Glomerular endothelial cell (primary cell): ENCODE measurements around the gene VEZT. TPM values are rescaled to one million over a fixed set of nuclear protein-coding genes. Genes with fewer than 3 reads are reported as not detected.
"Not testable (repeated sequence)": the region's sequence is repeated elsewhere in the genome, so short reads cannot be mapped to it uniquely, and the experiment has no call there.

Experiments used
- DNase-seq: peaks from one replicate; pipeline ENCODE4 v3.0.0-alpha.2; 2011; ENCODE audit warnings: low read depth, low spot score; ENCODE audit errors: extremely low read depth
- total RNA-seq: library from RNA; depleted of rRNA; stranded (reverse); fragments of >200 nt; gene quantifications from 2 replicates; pipeline ENCODE4 v1.2.3, GENCODE V29; 2015

Gene VEZT, protein sequence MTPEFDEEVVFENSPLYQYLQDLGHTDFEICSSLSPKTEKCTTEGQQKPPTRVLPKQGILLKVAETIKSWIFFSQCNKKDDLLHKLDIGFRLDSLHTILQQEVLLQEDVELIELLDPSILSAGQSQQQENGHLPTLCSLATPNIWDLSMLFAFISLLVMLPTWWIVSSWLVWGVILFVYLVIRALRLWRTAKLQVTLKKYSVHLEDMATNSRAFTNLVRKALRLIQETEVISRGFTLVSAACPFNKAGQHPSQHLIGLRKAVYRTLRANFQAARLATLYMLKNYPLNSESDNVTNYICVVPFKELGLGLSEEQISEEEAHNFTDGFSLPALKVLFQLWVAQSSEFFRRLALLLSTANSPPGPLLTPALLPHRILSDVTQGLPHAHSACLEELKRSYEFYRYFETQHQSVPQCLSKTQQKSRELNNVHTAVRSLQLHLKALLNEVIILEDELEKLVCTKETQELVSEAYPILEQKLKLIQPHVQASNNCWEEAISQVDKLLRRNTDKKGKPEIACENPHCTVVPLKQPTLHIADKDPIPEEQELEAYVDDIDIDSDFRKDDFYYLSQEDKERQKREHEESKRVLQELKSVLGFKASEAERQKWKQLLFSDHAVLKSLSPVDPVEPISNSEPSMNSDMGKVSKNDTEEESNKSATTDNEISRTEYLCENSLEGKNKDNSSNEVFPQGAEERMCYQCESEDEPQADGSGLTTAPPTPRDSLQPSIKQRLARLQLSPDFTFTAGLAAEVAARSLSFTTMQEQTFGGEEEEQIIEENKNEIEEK
- 70.5 and 70.6 TPM in 2 replicates for total RNA-seq

DNA sequence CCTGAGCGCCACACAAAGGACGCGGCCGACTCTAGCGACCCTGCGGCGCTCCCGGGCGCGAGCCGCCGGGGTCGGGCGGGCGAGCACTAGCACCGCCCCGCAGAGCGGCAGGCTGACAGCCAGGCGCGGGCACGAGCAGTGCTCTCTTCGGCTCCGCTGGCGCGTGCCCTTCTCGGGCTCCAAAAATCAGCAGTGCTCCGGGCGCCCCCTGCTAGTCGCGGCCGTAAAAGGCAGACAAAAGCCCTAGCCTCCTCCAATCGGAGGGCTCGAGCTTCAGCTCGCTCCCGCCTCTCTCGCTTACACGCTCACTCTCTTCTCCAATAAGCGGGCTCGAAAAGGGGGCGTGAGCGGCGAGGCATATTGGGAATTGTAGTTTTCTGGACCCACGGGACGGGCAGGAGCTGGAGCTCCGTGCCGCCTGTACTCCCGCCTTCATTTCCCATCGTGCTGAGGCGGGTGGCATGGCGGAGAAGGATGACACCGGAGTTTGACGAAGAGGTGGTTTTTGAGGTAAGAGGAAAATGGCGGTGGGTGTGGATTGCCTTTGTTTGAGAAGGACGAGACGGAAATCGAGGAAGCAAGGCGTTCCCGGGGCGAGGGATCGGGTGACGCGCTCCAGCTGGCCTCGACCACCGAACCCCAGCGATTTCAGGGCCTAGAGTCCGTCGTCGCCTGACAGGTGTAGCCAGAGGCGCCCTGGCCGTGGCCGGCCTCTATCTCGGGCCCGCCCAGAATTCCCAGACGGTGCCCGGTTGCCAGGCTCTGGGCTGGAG, at the start of gene VEZT, which contains the start of gene FGD6:
Gene VEZT, plus strand, starts transcription at position 431 of the 773 bp plus-strand sequence. Its CDS starts 44 bp downstream, at position 475.
Gene FGD6, minus strand, starts transcription at position 91 of the 773 bp plus-strand sequence. CDS start 227 bp downstream, outside the sequence.
- peak; percentile 91 for DNase-seq

DNA sequence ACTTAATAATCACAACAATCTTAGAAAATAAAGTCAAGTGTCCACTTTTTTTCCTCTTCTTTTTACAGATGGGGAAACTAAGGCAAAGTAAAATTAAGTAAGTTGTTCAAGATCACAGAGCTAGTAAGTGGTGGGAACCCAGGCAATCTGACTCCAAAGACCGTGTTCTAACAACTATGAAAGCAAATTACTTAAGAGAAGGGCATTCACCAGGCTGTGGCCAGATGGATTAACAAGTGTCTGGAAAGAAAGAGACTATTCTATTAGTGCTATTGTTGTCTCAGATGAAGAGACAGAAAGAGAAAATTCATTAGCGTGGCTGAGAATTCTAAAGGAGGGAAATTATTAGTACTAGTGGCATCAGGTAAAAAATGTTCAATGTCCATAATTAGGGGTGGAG, 48.9 kb upstream of the VEZT start:
- no peak for DNase-seq

DNA sequence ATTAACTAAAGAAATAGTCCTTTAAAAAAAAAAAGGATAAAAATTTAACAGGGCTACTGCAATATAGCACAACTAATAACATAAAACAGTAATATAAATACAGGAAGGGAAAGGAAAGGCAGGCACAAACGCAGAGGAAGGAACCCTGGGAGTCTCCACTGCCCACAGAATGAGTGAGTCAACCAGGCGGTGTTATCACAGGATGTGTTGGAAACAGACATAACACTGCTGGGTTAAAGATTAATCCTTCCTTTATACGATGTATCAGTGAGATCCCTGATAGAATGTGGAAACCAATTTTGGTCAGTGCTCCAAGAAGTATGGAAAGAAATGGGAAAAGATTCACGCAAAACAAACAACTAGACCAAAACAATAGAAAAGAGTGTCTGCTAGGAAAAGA, 48.2 kb upstream of the VEZT start:
- DNase-seq, result peak; percentile 76

DNA sequence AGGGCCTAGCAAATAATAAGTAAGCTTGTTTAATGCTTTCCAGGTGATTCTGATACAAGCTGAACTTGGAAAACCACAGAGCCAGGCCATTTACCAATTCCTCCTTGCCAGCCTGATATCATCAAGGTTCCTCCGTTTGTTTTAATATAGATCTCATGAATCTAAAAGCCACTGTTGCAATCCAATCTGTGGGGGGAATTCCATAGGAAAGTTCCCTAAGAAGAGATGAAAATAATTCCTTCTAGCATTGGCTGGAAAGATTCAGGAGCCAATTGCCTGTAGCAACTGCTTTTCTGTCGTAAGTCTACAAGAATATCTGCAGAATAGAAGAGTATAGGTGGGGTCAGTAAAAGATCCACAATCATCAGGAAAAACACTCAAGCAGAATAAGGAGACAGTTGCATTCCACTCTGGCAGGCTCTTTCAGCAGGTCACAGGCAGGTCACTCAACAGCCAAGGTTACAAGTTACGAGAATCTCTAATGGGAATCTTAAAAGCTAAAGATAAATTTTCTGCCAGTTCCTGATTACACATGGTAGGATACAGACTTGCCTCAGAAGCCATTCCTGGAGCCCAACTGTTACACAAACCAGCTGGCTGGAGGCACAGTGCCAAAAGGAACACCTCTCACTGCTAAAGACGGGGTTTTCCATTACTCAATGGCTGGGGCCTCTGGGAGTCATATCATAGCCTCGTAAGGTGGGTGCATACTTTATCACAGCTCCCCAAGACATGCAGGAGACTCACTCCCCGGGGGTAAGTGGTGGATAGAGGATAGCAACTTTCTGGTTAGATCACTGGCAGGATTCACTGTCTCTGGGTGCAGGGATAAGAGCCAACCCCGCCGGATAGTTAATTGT, 44.0 kb upstream of the VEZT start:
- DNase-seq, result no peak

DNA sequence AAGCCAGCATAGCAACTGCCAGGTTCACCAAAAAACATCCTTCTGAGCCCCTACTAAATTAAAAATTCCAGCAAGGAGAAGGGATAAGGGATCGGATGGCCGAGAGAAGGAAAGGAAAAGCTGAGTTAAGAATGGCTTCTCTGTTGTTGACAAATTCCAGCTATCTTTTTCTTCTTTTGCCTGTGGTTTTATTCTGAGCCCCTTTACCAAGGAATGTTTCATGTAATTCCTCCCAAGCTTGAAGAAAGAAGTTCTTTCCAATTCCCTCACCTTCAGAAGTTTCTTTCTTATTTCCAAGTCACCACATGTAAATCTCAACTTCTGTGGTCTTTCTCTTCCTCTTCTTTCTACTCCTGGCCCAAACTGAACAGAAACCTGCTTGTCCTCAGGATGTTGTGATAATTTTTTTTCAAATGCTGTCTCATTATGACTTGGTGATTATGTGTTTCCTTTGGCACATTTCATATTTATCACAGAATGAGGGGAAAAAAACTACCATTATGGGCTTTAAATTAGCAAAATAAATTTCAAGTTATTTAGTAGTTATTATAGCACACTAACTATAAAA, 40.3 kb upstream of the VEZT start:
- no peak for DNase-seq

DNA sequence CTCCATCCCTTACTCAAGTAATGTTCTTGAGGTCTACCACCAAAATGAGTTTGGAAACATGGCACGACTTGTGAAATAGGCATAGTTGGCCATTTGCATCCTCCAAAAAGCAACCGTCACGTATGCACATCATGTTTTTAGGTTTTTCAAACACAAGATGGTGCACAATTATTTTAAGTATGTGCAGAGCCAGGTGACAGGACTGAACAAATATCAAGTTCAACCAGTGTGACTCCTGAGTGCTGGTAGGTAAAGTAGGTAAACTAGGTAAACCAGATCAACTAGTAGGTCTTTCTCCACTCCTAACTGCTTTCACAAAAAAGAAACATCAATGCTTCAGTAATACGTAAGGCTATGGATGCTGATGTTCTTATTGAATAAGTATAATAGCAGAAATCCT, 39.5 kb upstream of the VEZT start:
- no peak for DNase-seq

DNA sequence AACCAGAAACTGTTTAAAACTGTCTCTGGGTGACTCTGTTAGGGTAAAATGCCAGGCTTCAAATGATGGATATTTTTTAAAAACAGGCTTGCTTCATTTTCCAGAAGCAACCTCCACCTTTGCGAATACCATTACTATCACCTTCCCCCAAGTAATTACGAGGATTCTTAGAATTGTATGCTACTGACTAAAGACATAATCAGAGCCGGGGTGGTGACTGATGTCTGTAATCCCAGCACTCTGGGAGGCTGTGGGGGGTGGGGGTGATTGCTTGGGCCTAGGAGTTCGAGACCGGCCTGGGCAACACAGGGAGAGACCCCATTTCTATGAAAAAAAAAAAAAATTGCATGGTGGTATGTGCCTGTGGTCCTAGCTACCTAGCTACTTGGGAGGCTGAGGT, 38.6 kb upstream of the VEZT start:
- no peak for DNase-seq

DNA sequence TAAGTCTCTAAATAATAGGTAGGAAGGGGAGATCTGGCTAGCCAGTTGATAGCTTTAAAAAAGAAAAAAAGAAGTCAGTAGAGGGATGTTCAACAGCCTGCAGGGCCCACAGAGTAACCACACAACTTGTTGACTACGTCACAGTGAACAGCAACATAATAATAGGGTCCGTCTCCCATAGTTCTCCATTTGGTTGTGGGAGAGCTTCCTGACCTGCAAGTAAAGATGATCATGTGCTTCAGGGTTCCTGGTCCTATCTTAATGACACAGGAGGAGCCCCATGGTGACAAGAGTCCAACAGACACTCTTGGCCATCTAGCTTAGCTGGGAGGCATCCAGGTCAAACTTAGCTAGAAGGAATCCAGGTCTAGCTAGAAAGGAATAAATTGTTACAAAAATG, 36.5 kb upstream of the VEZT start:
- DNase-seq, result no peak

DNA sequence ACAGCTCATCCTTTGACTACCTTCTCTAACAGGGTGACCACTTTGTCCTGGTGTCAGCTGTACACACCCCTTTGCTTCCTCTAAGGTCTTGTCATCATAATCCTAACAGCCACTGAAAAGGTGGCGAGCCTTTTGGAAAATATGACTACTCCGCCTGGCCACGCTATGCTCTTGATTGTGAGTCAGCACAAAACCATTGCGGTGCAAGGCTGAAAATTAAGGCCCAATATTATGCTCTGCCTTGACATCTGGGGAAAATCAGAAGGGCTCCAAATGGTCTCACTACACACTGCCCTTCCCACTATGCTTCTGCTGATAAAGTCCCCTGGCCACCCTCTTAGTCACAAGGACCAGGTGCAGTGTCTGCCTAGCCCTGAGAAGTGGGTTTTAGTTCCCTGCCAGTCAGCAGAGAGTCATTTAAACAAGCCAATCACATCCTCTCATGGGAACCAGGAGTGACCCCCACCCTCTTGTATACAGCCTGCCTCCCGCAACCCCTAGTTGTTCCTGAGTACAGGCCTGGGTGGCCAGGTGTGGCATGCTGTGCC, 34.7 kb upstream of the VEZT start:
- no peak for DNase-seq

DNA sequence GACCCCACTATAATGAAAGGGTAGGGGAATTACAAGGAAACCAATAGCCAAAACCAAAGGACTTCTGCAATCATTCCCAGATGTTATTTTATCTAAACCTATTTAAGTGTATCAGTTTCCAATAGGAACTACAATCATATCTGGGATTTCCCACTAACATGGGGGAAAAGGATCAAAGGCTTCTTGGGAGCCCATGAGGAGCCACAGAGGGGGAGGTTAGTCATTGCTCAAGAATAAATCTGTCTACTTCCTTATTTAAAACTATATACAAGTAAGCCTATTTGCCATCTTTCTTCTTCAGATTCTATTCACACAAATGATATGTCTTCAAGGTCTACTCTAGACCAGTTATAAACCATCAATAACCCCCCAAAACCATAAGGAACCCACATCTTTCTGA, 33.5 kb upstream of the VEZT start:
- DNase-seq, result no peak

DNA sequence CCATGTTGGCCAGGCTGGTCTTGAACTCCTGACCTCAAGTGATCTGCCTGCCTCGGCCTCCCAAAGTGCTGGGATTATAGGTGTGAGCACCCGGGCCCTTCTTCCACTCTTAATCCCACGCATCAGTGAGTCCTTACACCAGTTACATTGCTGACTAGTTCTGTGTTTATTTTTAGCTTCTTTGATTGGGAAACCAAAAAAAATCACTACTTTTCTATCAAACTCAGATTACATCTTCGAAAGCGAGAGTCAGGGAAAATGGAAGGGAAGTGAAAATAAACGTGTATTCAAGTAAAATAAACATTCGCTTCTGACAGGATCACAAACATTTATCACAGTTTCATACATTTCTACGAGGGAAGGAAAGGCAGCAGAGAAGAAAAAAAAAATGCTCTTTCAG, 32.5 kb upstream of the VEZT start:
- no peak for DNase-seq

DNA sequence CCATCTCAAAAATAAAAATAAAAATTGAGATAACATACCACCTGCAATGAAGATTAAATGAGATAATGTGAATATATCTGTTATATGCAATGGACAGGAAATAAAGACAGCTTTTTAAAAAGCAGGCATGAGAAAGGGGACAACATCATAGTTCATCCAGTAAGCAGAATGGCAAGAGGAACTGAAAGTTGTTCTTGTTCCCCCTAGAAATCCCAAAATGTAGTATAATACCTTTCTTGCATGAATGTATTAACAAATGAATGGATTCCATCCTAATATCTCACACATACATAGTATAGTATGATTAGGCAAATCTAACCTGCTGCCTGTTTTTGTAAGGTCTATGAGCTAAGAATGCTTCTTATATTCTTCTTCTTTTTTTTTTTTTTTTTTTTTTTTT, 31.8 kb upstream of the VEZT start:
- DNase-seq, result no peak

DNA sequence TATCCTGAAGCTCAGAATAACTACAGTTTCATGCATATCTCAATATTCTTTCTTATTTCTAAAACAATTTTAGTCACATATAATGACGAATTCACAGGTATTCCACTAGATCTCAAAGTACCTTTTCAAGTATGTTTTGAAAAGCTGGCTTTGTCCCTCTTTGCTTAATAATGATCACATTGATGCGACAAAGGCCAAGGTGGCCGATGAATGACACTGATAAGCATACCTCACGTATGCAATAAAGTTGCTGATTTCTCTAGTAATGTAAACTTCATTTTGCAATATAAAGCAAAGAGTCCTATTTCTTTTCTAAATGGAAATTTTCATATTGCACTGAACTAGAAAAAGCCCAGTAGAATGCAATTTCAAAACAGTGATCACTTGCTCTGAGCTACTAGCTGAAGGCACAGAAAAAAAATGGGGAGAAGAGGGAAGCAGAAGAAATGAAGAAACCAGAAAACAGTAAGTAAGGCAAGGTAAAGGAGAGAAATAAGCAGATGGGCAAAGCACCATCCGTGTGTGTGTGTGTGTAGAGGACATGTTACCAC, 29.7 kb upstream of the VEZT start:
- DNase-seq, result no peak

DNA sequence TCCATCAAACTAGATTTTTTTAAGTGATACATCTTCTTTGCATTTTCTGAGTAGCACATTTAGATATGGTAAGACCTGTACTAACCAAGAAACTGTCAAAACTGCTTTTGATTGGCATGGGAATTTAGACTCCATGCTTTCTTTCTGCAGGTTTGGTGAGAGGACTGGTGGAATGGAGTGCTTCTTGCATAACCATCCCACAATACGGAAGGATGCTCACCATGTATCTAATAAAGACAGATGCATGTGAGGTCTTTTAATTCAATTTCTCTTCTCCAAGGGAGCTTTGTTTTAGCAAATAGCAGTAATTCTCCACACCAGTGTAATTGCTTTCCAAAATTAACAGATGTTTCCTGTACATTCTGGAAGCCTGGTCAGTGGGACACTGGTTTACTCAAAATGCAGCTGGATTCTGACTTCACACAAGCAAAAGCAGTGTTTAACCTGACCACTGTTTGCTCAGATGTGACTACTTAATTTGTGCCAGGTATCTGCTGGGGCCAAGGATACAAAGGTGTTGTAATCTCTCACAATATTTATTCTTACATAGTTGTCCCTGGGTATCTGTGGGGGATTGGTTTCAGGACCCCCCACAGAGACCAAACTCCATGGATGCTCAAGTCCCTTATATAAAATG, 26.4 kb upstream of the VEZT start:
- DNase-seq, result no peak

DNA sequence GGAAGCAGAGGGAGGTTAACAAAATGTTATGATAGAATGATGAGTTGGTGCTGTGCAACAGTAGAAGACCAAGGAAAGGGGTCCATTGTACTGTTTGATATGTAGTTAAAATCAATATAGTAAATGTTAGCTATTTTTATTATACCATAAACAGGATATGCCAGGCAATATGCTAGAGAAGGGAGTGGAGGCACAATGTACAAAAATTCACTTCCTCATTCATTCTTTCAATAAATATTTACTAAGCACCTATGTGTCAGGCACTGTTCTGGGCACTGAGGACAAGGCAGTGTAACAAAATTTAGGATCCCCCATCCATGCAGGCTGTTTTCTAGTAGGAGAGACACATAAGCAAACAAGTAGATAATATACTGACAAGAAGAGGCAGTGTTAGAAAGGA, 25.3 kb upstream of the VEZT start:
- DNase-seq, result no peak

DNA sequence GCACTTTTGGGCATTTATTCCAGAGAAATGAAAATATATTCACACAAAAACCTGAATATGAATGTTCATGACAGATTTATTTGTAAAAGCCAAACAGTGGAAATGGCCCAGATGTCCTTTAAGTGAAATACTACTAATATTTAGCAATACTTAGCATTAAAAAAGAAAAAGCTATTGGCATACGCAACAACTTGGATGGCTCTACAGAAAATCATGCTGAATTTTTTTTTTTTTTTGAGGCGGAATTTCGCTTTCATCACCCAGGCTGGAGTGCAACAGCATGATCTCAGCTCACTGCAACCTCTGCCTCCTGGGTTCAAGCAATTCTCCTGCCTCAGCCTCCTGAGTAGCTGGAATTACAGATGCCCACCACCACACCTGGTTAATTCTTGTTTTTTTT, 24.5 kb upstream of the VEZT start:
- no peak for DNase-seq

DNA sequence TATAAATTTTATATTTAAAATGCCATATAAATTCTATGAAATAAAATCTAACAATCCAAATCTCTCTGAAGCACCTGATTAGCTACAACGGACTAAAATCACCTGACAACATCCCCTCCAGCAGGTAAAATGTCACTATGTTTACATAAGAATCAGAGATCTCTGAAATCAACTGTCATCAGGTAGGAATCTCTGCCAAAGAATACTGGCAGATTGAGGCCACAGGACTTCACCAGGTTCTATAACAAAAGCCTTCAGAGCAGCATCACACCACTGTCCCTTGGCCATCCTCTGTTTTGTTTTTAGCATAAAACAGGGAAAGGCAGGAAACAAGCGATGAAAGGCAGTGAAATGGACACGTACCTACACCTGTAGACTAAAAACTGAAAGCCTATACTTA, 22.5 kb upstream of the VEZT start:
- no peak for DNase-seq

DNA sequence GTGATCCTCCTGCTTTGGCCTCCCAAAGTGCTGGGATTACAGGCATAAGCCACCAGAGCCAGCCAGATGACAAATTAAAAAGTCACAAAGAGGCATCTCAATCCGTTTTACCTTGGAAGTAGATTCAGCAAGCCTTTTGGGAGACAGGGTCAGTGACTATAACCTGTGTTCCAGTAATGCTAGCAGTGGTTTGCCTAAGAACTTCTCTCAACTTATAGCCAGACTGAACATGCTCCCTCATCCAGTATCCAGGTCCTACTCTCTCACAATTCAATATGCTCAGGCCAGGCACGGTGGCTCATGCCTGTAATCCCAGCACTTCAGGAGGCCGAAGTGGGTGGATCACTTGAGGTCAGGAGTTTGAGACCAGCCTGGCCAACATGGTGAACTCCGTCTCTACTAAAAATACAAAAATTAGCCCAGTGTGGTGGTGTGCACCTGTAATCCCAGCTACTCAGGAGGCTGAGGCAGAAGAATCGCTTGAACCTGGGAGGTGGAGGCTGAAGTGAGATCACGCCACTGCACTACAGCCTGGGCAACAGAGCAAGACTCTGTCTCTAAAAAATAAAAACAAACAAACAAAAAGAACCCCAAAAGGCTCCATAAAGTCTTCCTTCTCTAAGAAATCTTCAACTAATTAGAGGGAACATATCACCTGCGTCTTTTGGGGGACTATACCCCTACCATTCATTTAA, 20.6 kb upstream of the VEZT start:
- DNase-seq, result not testable (repeated sequence)
